Fibroblast of pulmonary artery (primary cell): ENCODE results near the gene CREB5.
"Not testable (repeated sequence)": the region's sequence is repeated elsewhere in the genome, so short reads cannot be mapped to it uniquely, and the experiment has no call there.

Experiments
- DNase-seq: peaks from one replicate; pipeline ENCODE4 v3.0.0-alpha.2; 2010; ENCODE audit warnings: low read depth
- H3K4me3 ChIP-seq: replicated peaks from 2 replicates; pipeline ENCODE4 v1.5.1; 2011; ENCODE audit warnings: low read depth, mild to moderate bottlenecking, control low read depth, low read length, moderate library complexity
- TF ChIP-seq, protein P1 (sequence below): IDR thresholded peaks from 2 replicates; pipeline ENCODE4 v1.5.1; 2011; ENCODE audit warnings: mild to moderate bottlenecking, control low read depth, low read length, inconsistent platforms; ENCODE audit errors: missing control alignments

The CREB5 gene

GRCh38 chr7:28823582-28823981 lies 411.3 kb downstream of the CREB5 start:
- TF ChIP-seq, protein P1, sequence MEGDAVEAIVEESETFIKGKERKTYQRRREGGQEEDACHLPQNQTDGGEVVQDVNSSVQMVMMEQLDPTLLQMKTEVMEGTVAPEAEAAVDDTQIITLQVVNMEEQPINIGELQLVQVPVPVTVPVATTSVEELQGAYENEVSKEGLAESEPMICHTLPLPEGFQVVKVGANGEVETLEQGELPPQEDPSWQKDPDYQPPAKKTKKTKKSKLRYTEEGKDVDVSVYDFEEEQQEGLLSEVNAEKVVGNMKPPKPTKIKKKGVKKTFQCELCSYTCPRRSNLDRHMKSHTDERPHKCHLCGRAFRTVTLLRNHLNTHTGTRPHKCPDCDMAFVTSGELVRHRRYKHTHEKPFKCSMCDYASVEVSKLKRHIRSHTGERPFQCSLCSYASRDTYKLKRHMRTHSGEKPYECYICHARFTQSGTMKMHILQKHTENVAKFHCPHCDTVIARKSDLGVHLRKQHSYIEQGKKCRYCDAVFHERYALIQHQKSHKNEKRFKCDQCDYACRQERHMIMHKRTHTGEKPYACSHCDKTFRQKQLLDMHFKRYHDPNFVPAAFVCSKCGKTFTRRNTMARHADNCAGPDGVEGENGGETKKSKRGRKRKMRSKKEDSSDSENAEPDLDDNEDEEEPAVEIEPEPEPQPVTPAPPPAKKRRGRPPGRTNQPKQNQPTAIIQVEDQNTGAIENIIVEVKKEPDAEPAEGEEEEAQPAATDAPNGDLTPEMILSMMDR = no peak
- DNase-seq = no peak
- no peak overlapping the region for H3K4me3 ChIP-seq

GRCh38 chr7:28825817-28826448 lies 413.6 kb downstream of the CREB5 start:
- DNase-seq = not testable (repeated sequence)

GRCh38 chr7:28830846-28831245 lies 418.5 kb downstream of the CREB5 start:
- TF ChIP-seq, protein P1 = no peak
- DNase-seq = no peak
- H3K4me3 ChIP-seq = no peak overlapping the region

More at GRCh38 chr7:28825817-28826448, 413.6 kb downstream of the CREB5 start:
- not testable (repeated sequence) for H3K4me3 ChIP-seq

GRCh38 chr7:28832669-28833068 lies 420.4 kb downstream of the CREB5 start:
- H3K4me3 ChIP-seq = no peak overlapping the region
- DNase-seq = no peak
- TF ChIP-seq, protein P1 = no peak

DNA sequence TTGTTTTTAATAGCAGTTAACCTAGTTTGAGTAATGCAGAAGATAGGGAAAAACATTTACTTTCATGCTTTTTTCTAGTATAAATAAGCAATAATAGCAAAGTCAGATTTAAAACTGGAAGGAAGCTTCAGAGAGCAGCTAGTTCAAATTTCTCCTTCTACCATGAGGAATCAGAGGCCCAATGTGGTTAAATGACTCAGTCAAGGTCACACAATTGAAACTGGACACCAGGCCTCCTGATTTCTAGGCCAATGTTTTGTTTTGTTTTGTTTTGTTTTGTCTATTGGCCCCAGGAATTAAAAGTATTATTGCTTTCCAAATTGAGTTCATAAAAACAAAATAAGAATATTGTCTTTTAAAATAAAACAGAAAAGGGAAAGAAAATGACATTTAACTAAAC lies 423.5 kb downstream of the CREB5 start:
- peak; percentile 28 for DNase-seq
- no peak overlapping the region for H3K4me3 ChIP-seq
- TF ChIP-seq, protein P1 = no peak

- TF ChIP-seq, protein P1 = no peak
- H3K4me3 ChIP-seq = no peak overlapping the region
- peak; percentile 44 for DNase-seq
Observed at GRCh38 chr7:28836716-28837115, 424.4 kb downstream of the CREB5 start.

GRCh38 chr7:28837216-28837615 lies 424.9 kb downstream of the CREB5 start:
- H3K4me3 ChIP-seq = no peak overlapping the region
- TF ChIP-seq, protein P1 = no peak
- DNase-seq = no peak
